HepG2 (cell line): ENCODE data around the gene TUBG2.

Experiments used
- CTCF ChIP-seq: sonication (generic); formaldehyde crosslinking; IDR thresholded peaks from 2 replicates; pipeline ENCODE4 v1.5.0; 2020; ENCODE audit warnings: mild to moderate bottlenecking, missing genetic modification reagents, moderate library complexity
- SCMH1 ChIP-seq: sonication (generic); formaldehyde crosslinking; IDR thresholded peaks from 2 replicates; pipeline ENCODE4 v1.9.0; 2021; ENCODE audit warnings: missing genetic modification reagents, mild to moderate bottlenecking, borderline replicate concordance
- ZBTB38 ChIP-seq: sonication (generic); formaldehyde crosslinking; IDR thresholded peaks from 2 replicates; pipeline ENCODE4 v1.5.1; 2020; ENCODE audit warnings: mild to moderate bottlenecking, missing genetic modification reagents

- TF ChIP-seq ZBTB38 (CRISPR knock-in tag) (no peak), CTCF (no peak), SCMH1 (CRISPR knock-in tag) (no peak)
Measured at GRCh38 chr17:42674755-42675347, 15.8 kb downstream of the TUBG2 start.
